Ishikawa (cell line): ENCODE measurements around the gene BTBD2.

Experiments used
- CEBPB ChIP-seq: IDR thresholded peaks from 2 replicates; pipeline ENCODE4 v1.6.1; 2012
- CREB1 ChIP-seq: IDR thresholded peaks from 2 replicates; pipeline ENCODE4 v1.6.1; 2012; ENCODE audit warnings: low read depth
- EP300 ChIP-seq: IDR thresholded peaks from 2 replicates; pipeline ENCODE4 v1.6.1; 2012; ENCODE audit warnings: borderline replicate concordance
- FOXM1 ChIP-seq: IDR thresholded peaks from 2 replicates; pipeline ENCODE4 v1.6.1; 2012; ENCODE audit warnings: low read depth, borderline replicate concordance
- NFIC ChIP-seq: IDR thresholded peaks from 2 replicates; pipeline ENCODE4 v1.6.1; 2012
- RAD21 ChIP-seq: IDR thresholded peaks from 2 replicates; pipeline ENCODE4 v1.6.1; 2012; ENCODE audit warnings: low read depth
- TAF1 ChIP-seq: IDR thresholded peaks from 2 replicates; pipeline ENCODE4 v1.6.1; 2012; ENCODE audit warnings: low read depth, mild to moderate bottlenecking
- TEAD4 ChIP-seq: IDR thresholded peaks from 2 replicates; pipeline ENCODE4 v1.6.1; 2012
- ZBTB7A ChIP-seq: IDR thresholded peaks from 2 replicates; pipeline ENCODE4 v1.6.1; 2012; ENCODE audit warnings: low read depth
- TF ChIP-seq, protein P1 (sequence below): IDR thresholded peaks from 2 replicates; pipeline ENCODE4 v1.6.1; 2012; ENCODE audit warnings: low read depth, mild to moderate bottlenecking
- TF ChIP-seq, protein P2 (sequence below): IDR thresholded peaks from 2 replicates; pipeline ENCODE4 v1.6.1; 2012

DNA sequence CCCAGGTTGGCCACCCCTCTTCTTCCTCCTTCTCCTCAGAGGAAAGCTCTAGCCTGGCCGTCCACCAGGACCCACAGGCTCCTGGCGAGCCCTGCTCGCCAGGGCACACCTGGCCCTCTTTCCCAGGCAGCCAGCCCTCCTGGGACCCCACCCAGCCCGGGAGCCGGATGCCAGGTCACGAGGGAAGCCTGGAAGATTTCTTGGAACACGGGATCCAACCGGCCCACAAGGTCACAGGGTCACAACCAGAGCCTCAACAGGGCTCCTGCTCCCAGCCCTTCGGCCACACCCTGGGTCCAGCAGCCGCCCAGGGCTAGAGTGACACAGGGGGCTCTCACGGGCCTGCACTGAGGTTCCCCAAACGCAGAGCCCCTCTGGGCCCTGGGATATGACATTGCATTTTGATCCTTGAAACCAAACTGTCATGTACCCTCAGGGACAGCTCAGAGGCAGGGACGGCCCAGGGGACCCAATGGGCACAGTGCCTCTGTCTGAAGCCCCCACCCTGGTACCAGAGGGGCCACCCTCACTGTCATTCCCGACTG, 30.1 kb upstream of the BTBD2 start:
- TF ChIP-seq NFIC: no peak
- no peak for TF ChIP-seq CEBPB
- TF ChIP-seq, protein P1, sequence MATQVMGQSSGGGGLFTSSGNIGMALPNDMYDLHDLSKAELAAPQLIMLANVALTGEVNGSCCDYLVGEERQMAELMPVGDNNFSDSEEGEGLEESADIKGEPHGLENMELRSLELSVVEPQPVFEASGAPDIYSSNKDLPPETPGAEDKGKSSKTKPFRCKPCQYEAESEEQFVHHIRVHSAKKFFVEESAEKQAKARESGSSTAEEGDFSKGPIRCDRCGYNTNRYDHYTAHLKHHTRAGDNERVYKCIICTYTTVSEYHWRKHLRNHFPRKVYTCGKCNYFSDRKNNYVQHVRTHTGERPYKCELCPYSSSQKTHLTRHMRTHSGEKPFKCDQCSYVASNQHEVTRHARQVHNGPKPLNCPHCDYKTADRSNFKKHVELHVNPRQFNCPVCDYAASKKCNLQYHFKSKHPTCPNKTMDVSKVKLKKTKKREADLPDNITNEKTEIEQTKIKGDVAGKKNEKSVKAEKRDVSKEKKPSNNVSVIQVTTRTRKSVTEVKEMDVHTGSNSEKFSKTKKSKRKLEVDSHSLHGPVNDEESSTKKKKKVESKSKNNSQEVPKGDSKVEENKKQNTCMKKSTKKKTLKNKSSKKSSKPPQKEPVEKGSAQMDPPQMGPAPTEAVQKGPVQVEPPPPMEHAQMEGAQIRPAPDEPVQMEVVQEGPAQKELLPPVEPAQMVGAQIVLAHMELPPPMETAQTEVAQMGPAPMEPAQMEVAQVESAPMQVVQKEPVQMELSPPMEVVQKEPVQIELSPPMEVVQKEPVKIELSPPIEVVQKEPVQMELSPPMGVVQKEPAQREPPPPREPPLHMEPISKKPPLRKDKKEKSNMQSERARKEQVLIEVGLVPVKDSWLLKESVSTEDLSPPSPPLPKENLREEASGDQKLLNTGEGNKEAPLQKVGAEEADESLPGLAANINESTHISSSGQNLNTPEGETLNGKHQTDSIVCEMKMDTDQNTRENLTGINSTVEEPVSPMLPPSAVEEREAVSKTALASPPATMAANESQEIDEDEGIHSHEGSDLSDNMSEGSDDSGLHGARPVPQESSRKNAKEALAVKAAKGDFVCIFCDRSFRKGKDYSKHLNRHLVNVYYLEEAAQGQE: no peak
- TF ChIP-seq TEAD4: no peak
- TF ChIP-seq, protein P2, sequence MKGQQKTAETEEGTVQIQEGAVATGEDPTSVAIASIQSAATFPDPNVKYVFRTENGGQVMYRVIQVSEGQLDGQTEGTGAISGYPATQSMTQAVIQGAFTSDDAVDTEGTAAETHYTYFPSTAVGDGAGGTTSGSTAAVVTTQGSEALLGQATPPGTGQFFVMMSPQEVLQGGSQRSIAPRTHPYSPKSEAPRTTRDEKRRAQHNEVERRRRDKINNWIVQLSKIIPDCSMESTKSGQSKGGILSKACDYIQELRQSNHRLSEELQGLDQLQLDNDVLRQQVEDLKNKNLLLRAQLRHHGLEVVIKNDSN: no peak
- TF ChIP-seq FOXM1: no peak
- TF ChIP-seq TAF1: no peak
- no peak for TF ChIP-seq CREB1
- no peak for TF ChIP-seq ZBTB7A
- TF ChIP-seq EP300: no peak
- no peak for TF ChIP-seq RAD21
